GM12878 (cell line): ENCODE results near the gene CCL23.

Experiments used
- CBX3 ChIP-seq: fragments of 200-600 bp; sonication (generic); IDR thresholded peaks from 2 replicates; pipeline ENCODE4 v1.6.1; 2016; ENCODE audit warnings: low read depth, borderline replicate concordance
- EZH2 ChIP-seq: IDR thresholded peaks from 2 replicates; pipeline ENCODE4 v1.6.1; 2012; ENCODE audit warnings: low read depth, mild to moderate bottlenecking, control low read depth, inconsistent platforms, low read length, borderline replicate concordance; ENCODE audit not compliant: control insufficient read depth
- ZNF24 ChIP-seq: fragments of 450-650 bp; IDR thresholded peaks from 2 replicates; pipeline ENCODE4 v1.6.1; 2017; ENCODE audit warnings: antibody characterized with exemption, mild to moderate bottlenecking
- ZNF274 ChIP-seq: IDR thresholded peaks from one replicate; pipeline ENCODE4 v1.8.0; 2011; ENCODE audit not compliant: insufficient read length, insufficient read depth
- TF ChIP-seq, protein P1 (sequence below): IDR thresholded peaks from 2 replicates; pipeline ENCODE4 v1.6.1; 2012; ENCODE audit warnings: mild to moderate bottlenecking, low read depth, low read length

DNA sequence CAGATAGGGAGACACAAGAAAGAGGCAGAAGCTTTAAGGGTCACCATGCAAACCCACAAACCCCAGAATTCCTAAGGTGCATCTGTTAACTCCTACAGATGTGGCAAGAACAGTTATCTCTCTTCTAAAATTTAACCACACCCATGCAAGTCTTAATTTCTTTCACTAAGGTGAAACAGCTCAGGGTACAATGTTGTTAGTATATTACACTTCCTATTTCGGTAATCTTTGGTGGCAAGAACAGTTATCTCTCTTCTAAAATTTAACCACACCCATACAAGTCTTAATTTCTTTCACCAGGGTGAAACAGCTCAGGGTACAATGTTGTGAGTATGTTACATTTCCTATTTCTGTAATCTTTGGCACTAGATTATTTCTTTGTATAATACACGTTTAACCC lies 6.6 kb downstream of the CCL23 start:
- TF ChIP-seq EZH2 (no peak), ZNF24 (no peak), CBX3 (no peak), ZNF274 (no peak)
- TF ChIP-seq, protein P1, sequence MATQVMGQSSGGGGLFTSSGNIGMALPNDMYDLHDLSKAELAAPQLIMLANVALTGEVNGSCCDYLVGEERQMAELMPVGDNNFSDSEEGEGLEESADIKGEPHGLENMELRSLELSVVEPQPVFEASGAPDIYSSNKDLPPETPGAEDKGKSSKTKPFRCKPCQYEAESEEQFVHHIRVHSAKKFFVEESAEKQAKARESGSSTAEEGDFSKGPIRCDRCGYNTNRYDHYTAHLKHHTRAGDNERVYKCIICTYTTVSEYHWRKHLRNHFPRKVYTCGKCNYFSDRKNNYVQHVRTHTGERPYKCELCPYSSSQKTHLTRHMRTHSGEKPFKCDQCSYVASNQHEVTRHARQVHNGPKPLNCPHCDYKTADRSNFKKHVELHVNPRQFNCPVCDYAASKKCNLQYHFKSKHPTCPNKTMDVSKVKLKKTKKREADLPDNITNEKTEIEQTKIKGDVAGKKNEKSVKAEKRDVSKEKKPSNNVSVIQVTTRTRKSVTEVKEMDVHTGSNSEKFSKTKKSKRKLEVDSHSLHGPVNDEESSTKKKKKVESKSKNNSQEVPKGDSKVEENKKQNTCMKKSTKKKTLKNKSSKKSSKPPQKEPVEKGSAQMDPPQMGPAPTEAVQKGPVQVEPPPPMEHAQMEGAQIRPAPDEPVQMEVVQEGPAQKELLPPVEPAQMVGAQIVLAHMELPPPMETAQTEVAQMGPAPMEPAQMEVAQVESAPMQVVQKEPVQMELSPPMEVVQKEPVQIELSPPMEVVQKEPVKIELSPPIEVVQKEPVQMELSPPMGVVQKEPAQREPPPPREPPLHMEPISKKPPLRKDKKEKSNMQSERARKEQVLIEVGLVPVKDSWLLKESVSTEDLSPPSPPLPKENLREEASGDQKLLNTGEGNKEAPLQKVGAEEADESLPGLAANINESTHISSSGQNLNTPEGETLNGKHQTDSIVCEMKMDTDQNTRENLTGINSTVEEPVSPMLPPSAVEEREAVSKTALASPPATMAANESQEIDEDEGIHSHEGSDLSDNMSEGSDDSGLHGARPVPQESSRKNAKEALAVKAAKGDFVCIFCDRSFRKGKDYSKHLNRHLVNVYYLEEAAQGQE: no peak
